DND-41 (cell line): ENCODE data around the gene MAGI1.

ENCODE experiments used
- ATAC-seq: fragments of 200-7000 bp; cut with Tn5 transposase; 3 replicates; pipeline ENCODE4 v1.9.1; 2021; ENCODE audit warnings: low read depth; ENCODE audit not compliant: insufficient read depth
- DNase-seq: peaks from one replicate; pipeline ENCODE4 v3.0.0-alpha.2; 2020
- H2AFZ ChIP-seq: 2 replicates; pipeline ENCODE4 v1.6.0; 2012; ENCODE audit warnings: low read depth, low read length
- H3K27ac ChIP-seq: 2 replicates; pipeline ENCODE4 v1.5.1; 2012; ENCODE audit warnings: low read length, inconsistent platforms
- H3K27me3 ChIP-seq: fragments of 200-600 bp; sonication (generic); 2 replicates; pipeline ENCODE4 v1.6.0; 2012; ENCODE audit warnings: low read length, mild to moderate bottlenecking, inconsistent platforms; ENCODE audit not compliant: insufficient read depth, poor library complexity
- H3K36me3 ChIP-seq: 2 replicates; pipeline ENCODE4 v1.5.1; 2012; ENCODE audit warnings: low read length, inconsistent platforms; ENCODE audit not compliant: insufficient read depth
- H3K4me1 ChIP-seq: 2 replicates; pipeline ENCODE4 v1.5.1; 2012; ENCODE audit warnings: mild to moderate bottlenecking, low read length; ENCODE audit not compliant: insufficient read depth
- H3K4me2 ChIP-seq: 2 replicates; pipeline ENCODE4 v1.6.0; 2012; ENCODE audit warnings: mild to moderate bottlenecking, moderate library complexity, low read length, inconsistent platforms; ENCODE audit not compliant: insufficient read depth
- H3K4me3 ChIP-seq, 2 experiments: fragments of 200-600 bp in 1 of 2; shearing (Covaris generic) in 1 of 2; 2 replicates each; pipeline ENCODE4 v1.5.1; 2012 to 2016; ENCODE audit warnings: inconsistent platforms in 2 of 2, low read length in 2 of 2, mild to moderate bottlenecking in 2 of 2, low read depth in 1 of 2, moderate library complexity in 1 of 2
- H3K79me2 ChIP-seq: 2 replicates; pipeline ENCODE4 v1.6.0; 2012; ENCODE audit warnings: low read length, inconsistent platforms; ENCODE audit not compliant: insufficient read depth
- H3K9ac ChIP-seq: 2 replicates; pipeline ENCODE4 v1.6.0; 2012; ENCODE audit warnings: low read depth, mild to moderate bottlenecking, inconsistent platforms, low read length, moderate library complexity
- H3K9me3 ChIP-seq: 2 replicates; pipeline ENCODE4 v1.5.1; 2012; ENCODE audit warnings: low read length, moderate library complexity, mild to moderate bottlenecking, inconsistent platforms; ENCODE audit not compliant: insufficient read depth, severe bottlenecking
- H4K20me1 ChIP-seq: 2 replicates; pipeline ENCODE4 v1.6.0; 2012; ENCODE audit warnings: low read length; ENCODE audit not compliant: insufficient read depth
- EZH2 ChIP-seq: IDR thresholded peaks from 3 replicates; pipeline ENCODE4 v1.6.1; 2012; ENCODE audit warnings: borderline replicate concordance, low read depth, mild to moderate bottlenecking, moderate library complexity, low read length, inconsistent platforms; ENCODE audit not compliant: severe bottlenecking
- TF ChIP-seq, protein P1 (sequence below): IDR thresholded peaks from 2 replicates; pipeline ENCODE4 v1.5.1; 2012; ENCODE audit warnings: borderline replicate concordance, low read length, moderate library complexity, mild to moderate bottlenecking; ENCODE audit not compliant: poor library complexity, severe bottlenecking; ENCODE audit errors: extremely low read depth

The MAGI1 gene

DNA sequence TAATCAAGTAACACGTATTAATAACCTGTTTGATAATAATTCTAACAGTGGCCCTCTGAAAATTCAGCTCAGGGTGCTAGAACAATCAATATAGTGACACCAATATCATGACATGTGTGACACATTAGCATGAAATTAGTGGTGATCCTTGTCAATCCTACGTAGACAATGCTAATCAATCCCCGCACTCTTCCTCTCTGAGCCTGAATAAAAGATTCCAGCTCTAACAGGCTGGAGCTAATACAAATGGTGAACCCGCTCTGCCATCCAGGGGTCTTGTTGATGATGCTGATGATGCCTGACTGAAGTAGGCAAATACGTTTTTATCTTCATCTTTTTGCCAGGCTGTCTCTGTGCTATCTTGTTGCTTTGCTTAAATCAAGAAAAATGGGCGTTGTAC lies 462.5 kb downstream of the MAGI1 start:
- ATAC-seq (no peak), DNase-seq (no peak)
- no peak overlapping the region for H3K27ac ChIP-seq
- H3K4me2 ChIP-seq: no peak overlapping the region
- no peaks in the 10 kb centered on the region for H3K4me1 ChIP-seq
- H3K79me2 ChIP-seq: no peaks in the 10 kb centered on the region
- TF ChIP-seq, protein P1, sequence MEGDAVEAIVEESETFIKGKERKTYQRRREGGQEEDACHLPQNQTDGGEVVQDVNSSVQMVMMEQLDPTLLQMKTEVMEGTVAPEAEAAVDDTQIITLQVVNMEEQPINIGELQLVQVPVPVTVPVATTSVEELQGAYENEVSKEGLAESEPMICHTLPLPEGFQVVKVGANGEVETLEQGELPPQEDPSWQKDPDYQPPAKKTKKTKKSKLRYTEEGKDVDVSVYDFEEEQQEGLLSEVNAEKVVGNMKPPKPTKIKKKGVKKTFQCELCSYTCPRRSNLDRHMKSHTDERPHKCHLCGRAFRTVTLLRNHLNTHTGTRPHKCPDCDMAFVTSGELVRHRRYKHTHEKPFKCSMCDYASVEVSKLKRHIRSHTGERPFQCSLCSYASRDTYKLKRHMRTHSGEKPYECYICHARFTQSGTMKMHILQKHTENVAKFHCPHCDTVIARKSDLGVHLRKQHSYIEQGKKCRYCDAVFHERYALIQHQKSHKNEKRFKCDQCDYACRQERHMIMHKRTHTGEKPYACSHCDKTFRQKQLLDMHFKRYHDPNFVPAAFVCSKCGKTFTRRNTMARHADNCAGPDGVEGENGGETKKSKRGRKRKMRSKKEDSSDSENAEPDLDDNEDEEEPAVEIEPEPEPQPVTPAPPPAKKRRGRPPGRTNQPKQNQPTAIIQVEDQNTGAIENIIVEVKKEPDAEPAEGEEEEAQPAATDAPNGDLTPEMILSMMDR: no peak
- H3K9ac ChIP-seq: no peak overlapping the region
- no peak overlapping the region for H2AFZ ChIP-seq
- no peaks in the 10 kb centered on the region for H3K27me3 ChIP-seq
- H4K20me1 ChIP-seq: no peaks in the 10 kb centered on the region
- H3K4me3 ChIP-seq: no peak overlapping the region
- H3K9me3 ChIP-seq: no peaks in the 10 kb centered on the region
- no peaks in the 10 kb centered on the region for H3K36me3 ChIP-seq

GRCh38 chr3:65575376-65575840 lies 463.3 kb downstream of the MAGI1 start:
- Histone ChIP-seq H3K4me1 (no peaks in the 10 kb centered on the region), H3K79me2 (no peaks in the 10 kb centered on the region), H2AFZ (no peak overlapping the region), H3K9ac (no peak overlapping the region), H3K36me3 (no peaks in the 10 kb centered on the region), H4K20me1 (no peaks in the 10 kb centered on the region), H3K4me2 (no peak overlapping the region), H3K4me3 (no peak overlapping the region), H3K27ac (no peak overlapping the region), H3K27me3 (no peaks in the 10 kb centered on the region), H3K9me3 (no peaks in the 10 kb centered on the region)
- ATAC-seq (no peak), DNase-seq (no peak)
- TF ChIP-seq, protein P1: no peak
- no peak for TF ChIP-seq EZH2

- Histone ChIP-seq H3K9ac (no peak overlapping the region), H3K36me3 (no peaks in the 10 kb centered on the region), H3K27me3 (no peaks in the 10 kb centered on the region), H3K4me1 (no peaks in the 10 kb centered on the region), H3K4me3 (no peak overlapping the region), H3K9me3 (no peaks in the 10 kb centered on the region), H3K4me2 (no peak overlapping the region), H3K27ac (no peak overlapping the region), H3K79me2 (no peaks in the 10 kb centered on the region), H4K20me1 (no peaks in the 10 kb centered on the region), H2AFZ (no peak overlapping the region)
- TF ChIP-seq, protein P1: no peak
- TF ChIP-seq EZH2: no peak
- DNase-seq (no peak), ATAC-seq (no peak)
Observed at GRCh38 chr3:65573548-65574116, 465.1 kb downstream of the MAGI1 start.

- H3K9ac ChIP-seq: no peak overlapping the region
- H3K4me3 ChIP-seq: no peak overlapping the region
- no peaks in the 10 kb centered on the region for H4K20me1 ChIP-seq
- H3K4me2 ChIP-seq: no peak overlapping the region
- DNase-seq (no peak), ATAC-seq (no peak)
- no peak overlapping the region for H2AFZ ChIP-seq
- H3K36me3 ChIP-seq: no peaks in the 10 kb centered on the region
- H3K9me3 ChIP-seq: no peaks in the 10 kb centered on the region
- no peak overlapping the region for H3K27ac ChIP-seq
- H3K4me1 ChIP-seq: no peaks in the 10 kb centered on the region
- no peaks in the 10 kb centered on the region for H3K27me3 ChIP-seq
- TF ChIP-seq, protein P1: no peak
- TF ChIP-seq EZH2: no peak
- H3K79me2 ChIP-seq: no peaks in the 10 kb centered on the region
Observed at GRCh38 chr3:65572175-65572777, 466.4 kb downstream of the MAGI1 start.
